ENCODE data around the gene COL25A1.

GRCh38 chr4:109183931-109184490, 118.4 kb downstream of the COL25A1 start:
- TF ChIP-seq CTCF (IDR thresholded peaks at IDR 0.05): no peak
- TF ChIP-seq POLR2AphosphoS5 (IDR thresholded peaks at IDR 0.05; ENCODE audit: low read depth, low read length): no peak

Measured in Panc1 (cell line).